T-helper 2 cell treated with Interferon-gamma antibody and Interleukin-4, amounts not matched to agents 100 ng/mL and 5 ng/mL, for 36 hours (primary cell): Measurements from ENCODE around the gene ZDHHC14. TPM values are rescaled to one million over a fixed set of nuclear protein-coding genes. Genes with fewer than 3 reads are reported as not detected.

Source experiments
- intact Hi-C: fragments of 100-400 bp; cut with micrococcal nuclease; formaldehyde crosslinking; loops from one replicate; pipeline ENCODE4 v1.15.1; 2023
- total RNA-seq: library from RNA; stranded (reverse); gene quantifications from 2 replicates; pipeline ENCODE4 v1.2.3, GENCODE V29; 2022

The ZDHHC14 gene
- total RNA-seq, 1 donor from 2014 or later = 6.8 TPM

DNA sequence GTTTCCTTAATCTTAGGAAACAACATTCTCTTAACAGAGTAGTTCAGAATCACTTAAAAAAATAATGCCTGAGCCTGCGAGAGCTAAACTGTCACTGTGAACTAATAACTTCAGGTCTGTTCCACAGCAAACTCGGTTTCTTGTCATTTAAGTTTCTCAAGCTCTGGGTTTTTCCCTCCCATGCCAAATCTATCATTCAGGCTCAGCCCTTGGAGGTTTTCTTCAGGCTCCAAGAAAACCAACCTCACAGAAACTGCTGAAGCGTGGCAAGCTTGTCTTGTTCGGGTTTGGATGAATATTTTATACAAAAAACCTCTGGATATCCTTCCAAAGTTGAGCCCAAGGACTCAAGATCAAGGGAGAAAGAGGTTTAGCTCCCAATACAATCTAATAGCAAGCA, 342.4 kb downstream of the ZDHHC14 start:
- intact Hi-C loops = no loop called here

DNA sequence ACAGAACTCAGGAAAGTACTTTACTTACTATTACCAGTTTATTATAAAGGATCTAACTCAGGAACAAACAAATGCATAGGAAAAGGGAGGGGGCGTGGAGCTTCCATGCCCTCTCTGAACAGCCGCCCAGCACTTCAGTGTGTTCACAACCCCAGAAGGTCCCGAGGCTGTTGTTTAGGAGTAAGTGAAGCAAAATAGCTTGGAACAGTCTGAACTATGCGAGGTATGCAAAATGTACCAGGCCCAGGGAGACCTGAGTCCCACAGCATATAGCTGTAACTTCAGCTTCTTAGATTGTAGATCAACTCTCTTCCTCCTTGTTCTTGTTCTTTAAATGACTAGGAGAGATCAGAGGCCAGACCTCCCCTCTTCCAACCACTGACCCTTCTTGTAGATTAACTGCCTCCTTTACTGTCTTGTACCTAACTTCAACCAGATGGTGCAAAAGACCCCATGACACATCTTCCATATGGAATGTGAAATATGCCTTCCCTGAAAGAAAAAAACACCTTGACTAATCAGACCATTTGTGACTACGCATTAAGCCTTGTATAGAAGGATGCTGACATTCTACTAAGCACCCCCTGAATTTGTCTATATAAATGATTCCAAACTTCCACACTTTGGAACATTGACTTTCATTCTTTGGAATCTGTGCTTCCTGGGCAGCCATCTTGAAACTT, 343.3 kb downstream of the ZDHHC14 start:
- intact Hi-C loops = no loop called here

DNA sequence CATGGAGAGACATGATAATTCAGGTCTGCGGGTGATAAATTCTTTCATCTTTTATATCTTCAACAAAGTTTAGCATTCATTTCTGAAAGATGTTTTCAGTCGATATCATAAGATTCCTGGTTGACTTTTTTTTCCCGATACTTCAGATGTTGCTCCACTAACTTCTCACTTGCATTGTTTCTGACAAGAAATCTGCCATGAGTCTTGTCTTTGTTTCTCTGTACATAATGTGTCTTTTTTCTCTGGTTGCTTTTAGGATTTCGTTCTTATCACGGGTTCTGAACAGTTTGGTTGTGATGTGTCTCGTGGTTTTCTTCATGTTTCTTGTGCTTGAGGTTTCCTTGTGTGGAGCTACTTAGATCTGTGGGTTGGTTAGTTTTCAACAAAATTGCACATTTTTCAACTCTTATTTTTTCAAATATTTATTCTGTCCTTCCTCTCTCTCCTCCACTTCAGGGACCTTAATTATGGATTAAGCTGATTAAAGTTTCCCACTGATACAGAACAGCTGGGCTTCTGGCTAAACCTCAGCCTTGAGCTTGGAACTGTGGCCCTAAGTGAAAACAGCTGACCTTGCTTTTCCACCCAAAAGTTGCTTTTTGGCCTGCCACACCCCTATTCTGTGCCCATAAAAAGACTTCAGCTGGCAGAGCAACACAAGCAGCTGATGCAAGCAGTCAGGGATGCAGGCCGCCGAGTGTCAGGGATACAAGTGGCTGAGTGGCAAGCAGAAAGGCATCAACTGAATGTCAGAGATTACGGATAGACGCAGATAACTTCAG, 344.2 kb downstream of the ZDHHC14 start:
- intact Hi-C loops = no loop called here

DNA sequence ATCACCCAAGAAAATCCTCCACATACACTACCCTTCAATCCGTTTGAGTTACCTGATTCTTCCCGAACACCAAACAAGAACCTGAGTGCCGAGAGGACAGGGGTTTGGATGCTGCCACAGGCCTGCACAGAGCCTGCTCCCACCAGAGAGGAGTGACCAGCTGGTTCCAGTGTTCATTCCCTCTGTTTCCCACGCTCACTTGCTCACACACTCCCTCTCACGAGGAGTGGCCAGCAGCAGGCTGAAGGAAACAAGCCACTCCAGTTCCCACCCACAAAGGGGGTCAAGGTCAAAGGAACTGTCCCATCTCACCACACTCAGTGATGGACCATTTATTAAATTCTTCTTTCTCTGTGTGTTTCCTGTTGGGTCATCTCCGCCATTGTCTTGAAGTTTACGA, 344.8 kb downstream of the ZDHHC14 start:
- intact Hi-C loops = no loop called here

DNA sequence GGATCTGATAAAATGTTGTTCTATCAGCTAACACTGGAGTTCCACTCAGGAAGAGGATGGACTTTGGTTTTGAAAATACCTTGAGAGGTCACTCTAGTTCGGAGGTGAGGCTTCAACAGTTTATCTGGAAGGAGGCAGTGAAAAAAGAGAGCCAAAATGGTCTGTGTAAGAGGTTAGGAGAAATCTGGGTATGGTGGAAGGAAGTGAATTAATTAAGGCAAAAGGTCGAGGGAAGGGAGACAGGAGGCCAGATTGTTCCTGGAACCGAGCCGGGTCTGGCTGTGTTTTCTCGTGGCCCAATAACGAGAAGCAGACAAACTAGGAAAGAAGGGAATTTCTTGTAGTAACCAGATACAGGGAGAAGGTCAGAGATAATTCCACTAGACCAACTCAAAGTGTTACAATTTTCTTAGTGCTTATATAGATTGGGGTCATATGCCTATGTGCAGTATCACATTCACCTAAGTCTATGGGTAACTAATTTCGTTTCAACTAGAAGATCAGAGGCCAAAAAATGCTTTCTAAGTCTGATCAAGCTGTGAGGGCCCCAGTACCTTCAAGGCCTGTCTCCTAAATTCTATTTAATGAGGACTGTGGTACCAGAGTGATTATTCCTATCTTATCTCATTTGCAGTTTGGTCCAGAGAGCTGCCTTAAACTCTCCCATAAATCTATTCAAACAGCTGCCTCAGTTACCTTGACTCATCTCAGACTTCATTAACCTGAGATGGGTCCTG, 346.1 kb downstream of the ZDHHC14 start:
- intact Hi-C loops = no loop called here

Other genes with a start within 250 kb of the ZDHHC14 start
- gene TMEM242, start 57.7 kb upstream of the ZDHHC14 start, total RNA-seq = 10.5 and 10.6 TPM in 2 replicates